Measurements from ENCODE around the gene EID1.

DNA sequence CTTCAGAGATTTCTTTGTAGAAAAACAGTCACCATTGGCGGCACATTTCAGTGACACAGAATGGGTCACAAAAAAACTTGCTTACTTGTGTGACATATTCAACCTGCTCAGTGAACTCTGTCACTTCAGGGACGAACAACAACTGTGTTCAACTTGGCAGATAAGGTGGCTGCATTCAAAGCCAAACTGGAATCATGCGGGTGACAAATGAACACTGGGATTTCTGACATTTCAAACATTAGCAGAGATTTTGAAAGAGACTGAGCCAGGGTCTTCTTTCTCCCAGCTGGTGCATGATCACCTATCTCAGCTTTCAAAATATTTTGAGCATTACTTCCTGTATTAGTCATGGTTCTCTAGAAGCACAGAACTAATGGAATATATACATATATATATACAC is 1.9 kb upstream of the EID1 start:
- TF ChIP-seq, protein P1, sequence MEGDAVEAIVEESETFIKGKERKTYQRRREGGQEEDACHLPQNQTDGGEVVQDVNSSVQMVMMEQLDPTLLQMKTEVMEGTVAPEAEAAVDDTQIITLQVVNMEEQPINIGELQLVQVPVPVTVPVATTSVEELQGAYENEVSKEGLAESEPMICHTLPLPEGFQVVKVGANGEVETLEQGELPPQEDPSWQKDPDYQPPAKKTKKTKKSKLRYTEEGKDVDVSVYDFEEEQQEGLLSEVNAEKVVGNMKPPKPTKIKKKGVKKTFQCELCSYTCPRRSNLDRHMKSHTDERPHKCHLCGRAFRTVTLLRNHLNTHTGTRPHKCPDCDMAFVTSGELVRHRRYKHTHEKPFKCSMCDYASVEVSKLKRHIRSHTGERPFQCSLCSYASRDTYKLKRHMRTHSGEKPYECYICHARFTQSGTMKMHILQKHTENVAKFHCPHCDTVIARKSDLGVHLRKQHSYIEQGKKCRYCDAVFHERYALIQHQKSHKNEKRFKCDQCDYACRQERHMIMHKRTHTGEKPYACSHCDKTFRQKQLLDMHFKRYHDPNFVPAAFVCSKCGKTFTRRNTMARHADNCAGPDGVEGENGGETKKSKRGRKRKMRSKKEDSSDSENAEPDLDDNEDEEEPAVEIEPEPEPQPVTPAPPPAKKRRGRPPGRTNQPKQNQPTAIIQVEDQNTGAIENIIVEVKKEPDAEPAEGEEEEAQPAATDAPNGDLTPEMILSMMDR (conservative IDR thresholded peaks at IDR 0.05; ENCODE audit: low read length), result no peak
- TF ChIP-seq EZH2phosphoT487 (IDR thresholded peaks at IDR 0.05; ENCODE audit: borderline replicate concordance), result no peak

All from Loucy (cell line).